Endometrium (tissue), 2 donors: ENCODE results near the gene ZNF385B.
"Not testable (repeated sequence)": the region's sequence is repeated elsewhere in the genome, so short reads cannot be mapped to it uniquely, and the experiment has no call there.

ENCODE experiments used
- FAIRE-seq: peaks from 2 replicates; lab custom pipeline; 2012; peaks lifted over from hg19 to GRCh38; lab: Jason Lieb, UNC
- donor health status: control.
- donor health status: control.

The ZNF385B gene

GRCh38 chr2:179677077-179677688 lies 184.2 kb downstream of the ZNF385B start:
- FAIRE-seq, result no peak

GRCh38 chr2:179675435-179675834 lies 186.0 kb downstream of the ZNF385B start:
- FAIRE-seq, result no peak

- FAIRE-seq, result no peak
Measured at GRCh38 chr2:179671043-179671981, 190.1 kb downstream of the ZNF385B start.

GRCh38 chr2:179669196-179669595 lies 192.2 kb downstream of the ZNF385B start:
- FAIRE-seq, result no peak

- FAIRE-seq, result no peak
Measured at GRCh38 chr2:179664972-179665812, 196.2 kb downstream of the ZNF385B start.

GRCh38 chr2:179661986-179662385 lies 199.4 kb downstream of the ZNF385B start:
- no peak for FAIRE-seq

- FAIRE-seq, result no peak
Measured at GRCh38 chr2:179657068-179657595, 204.3 kb downstream of the ZNF385B start.

- no peak for FAIRE-seq
Measured at GRCh38 chr2:179655627-179656026, 205.8 kb downstream of the ZNF385B start.

- no peak for FAIRE-seq
Measured at GRCh38 chr2:179654806-179655205, 206.6 kb downstream of the ZNF385B start.

- FAIRE-seq, result no peak
Measured at GRCh38 chr2:179652296-179652695, 209.1 kb downstream of the ZNF385B start.

- no peak for FAIRE-seq
Measured at GRCh38 chr2:179650420-179650819, 211.0 kb downstream of the ZNF385B start.

- FAIRE-seq, result no peak
Measured at GRCh38 chr2:179646862-179647587, 214.4 kb downstream of the ZNF385B start.

GRCh38 chr2:179646173-179646769 lies 215.1 kb downstream of the ZNF385B start:
- FAIRE-seq, result no peak

GRCh38 chr2:179645047-179645446 lies 216.4 kb downstream of the ZNF385B start:
- no peak for FAIRE-seq

GRCh38 chr2:179642462-179642861 lies 218.9 kb downstream of the ZNF385B start:
- FAIRE-seq, result no peak

GRCh38 chr2:179636995-179637394 lies 224.4 kb downstream of the ZNF385B start:
- no peak for FAIRE-seq

GRCh38 chr2:179636100-179636980 lies 225.1 kb downstream of the ZNF385B start:
- FAIRE-seq, result no peak

GRCh38 chr2:179631769-179632385 lies 229.5 kb downstream of the ZNF385B start:
- FAIRE-seq, result not testable (repeated sequence)

GRCh38 chr2:179629776-179630175 lies 231.6 kb downstream of the ZNF385B start:
- FAIRE-seq, result not testable (repeated sequence)

- no peak for FAIRE-seq
Measured at GRCh38 chr2:179626261-179626660, 235.2 kb downstream of the ZNF385B start.
